Cerebellar cortex (tissue), 1 donor: ENCODE measurements around the gene GSE1.

Experiments
- DNase-seq: peaks from one replicate; pipeline ENCODE4 v3.0.0-alpha.2; 2015; ENCODE audit warnings: low spot score

Gene GSE1

GRCh38 chr16:85660843-85661739 lies 48.0 kb downstream of the GSE1 start:
- no peak for DNase-seq

GRCh38 chr16:85661740-85662481 lies 48.8 kb downstream of the GSE1 start:
- DNase-seq = no peak

GRCh38 chr16:85662482-85662812 lies 49.3 kb downstream of the GSE1 start:
- DNase-seq = no peak

- DNase-seq = no peak
Observed at GRCh38 chr16:85662976-85663830, 50.1 kb downstream of the GSE1 start.

GRCh38 chr16:85663891-85664321 lies 50.8 kb downstream of the GSE1 start:
- peak; percentile 77 for DNase-seq

- no peak for DNase-seq
Observed at GRCh38 chr16:85664580-85665372, 51.7 kb downstream of the GSE1 start.

GRCh38 chr16:85665373-85665740 lies 52.2 kb downstream of the GSE1 start:
- DNase-seq = no peak

GRCh38 chr16:85665929-85666328 lies 52.8 kb downstream of the GSE1 start:
- DNase-seq = no peak

GRCh38 chr16:85667261-85667660 lies 54.1 kb downstream of the GSE1 start:
- DNase-seq = no peak

GRCh38 chr16:85667841-85668413 lies 54.8 kb downstream of the GSE1 start:
- no peak for DNase-seq

- DNase-seq = no peak
Observed at GRCh38 chr16:85668676-85669424, 55.7 kb downstream of the GSE1 start.

GRCh38 chr16:85670840-85671239 lies 57.7 kb downstream of the GSE1 start:
- DNase-seq = no peak

GRCh38 chr16:85673529-85674417 lies 60.7 kb downstream of the GSE1 start:
- peak; percentile 60 for DNase-seq

GRCh38 chr16:85674418-85674755 lies 61.3 kb downstream of the GSE1 start:
- no peak for DNase-seq

GRCh38 chr16:85674828-85675227 lies 61.7 kb downstream of the GSE1 start:
- no peak for DNase-seq

GRCh38 chr16:85675251-85675874 lies 62.2 kb downstream of the GSE1 start:
- peak; percentile 64 for DNase-seq

GRCh38 chr16:85676466-85676865 lies 63.3 kb downstream of the GSE1 start:
- no peak for DNase-seq

GRCh38 chr16:85677383-85677967 lies 64.4 kb downstream of the GSE1 start:
- no peak for DNase-seq

- DNase-seq = no peak
Observed at GRCh38 chr16:85678016-85678415, 64.9 kb downstream of the GSE1 start.
